HepG2 (cell line): ENCODE results near the gene CARS1.

Source experiments
- EP300 ChIP-seq, 3 experiments: sonication (generic) in 1 of 3; formaldehyde crosslinking in 1 of 3; IDR thresholded peaks; 2 replicates each; pipeline versions ENCODE4 v1.5.1 to v1.6.1; 2011 to 2020; ENCODE audit warnings: low read depth in 2 of 3, low read length in 2 of 3, borderline replicate concordance in 1 of 3, improper control_type of control experiment in 1 of 3, mild to moderate bottlenecking in 1 of 3, missing genetic modification reagents in 1 of 3, moderate library complexity in 1 of 3
- HNRNPH1 ChIP-seq: fragments of 200-400 bp; formaldehyde crosslinking; optimal IDR thresholded peaks from 2 replicates; pipeline ENCODE3; 2017; ENCODE audit warnings: mild to moderate bottlenecking, low read depth, low read length
- TEAD2 ChIP-seq: sonication (generic); formaldehyde crosslinking; IDR thresholded peaks from 2 replicates; pipeline ENCODE4 v1.9.0; 2021; ENCODE audit warnings: missing genetic modification reagents
- ZNF17 ChIP-seq: sonication (generic); formaldehyde crosslinking; IDR thresholded peaks from 2 replicates; pipeline ENCODE4 v1.5.0; 2020; ENCODE audit warnings: mild to moderate bottlenecking, missing genetic modification reagents
- ZNF549 ChIP-seq: sonication (generic); formaldehyde crosslinking; IDR thresholded peaks from 2 replicates; pipeline ENCODE4 v1.5.0; 2020; ENCODE audit warnings: missing genetic modification reagents
- ZNF564 ChIP-seq: sonication (generic); formaldehyde crosslinking; IDR thresholded peaks from 2 replicates; pipeline ENCODE4 v1.8.1; 2023; ENCODE audit warnings: mild to moderate bottlenecking, missing genetic modification reagents
- TF ChIP-seq, protein P1 (sequence below), 2 experiments: fragments of 450-650 bp in 1 of 2; sonication (generic) in 1 of 2; formaldehyde crosslinking; IDR thresholded peaks; 2 replicates each; pipeline versions ENCODE4 v1.5.0 to v1.8.0; 2020 to 2022; ENCODE audit warnings: mild to moderate bottlenecking in 1 of 2, missing genetic modification reagents in 1 of 2

DNA sequence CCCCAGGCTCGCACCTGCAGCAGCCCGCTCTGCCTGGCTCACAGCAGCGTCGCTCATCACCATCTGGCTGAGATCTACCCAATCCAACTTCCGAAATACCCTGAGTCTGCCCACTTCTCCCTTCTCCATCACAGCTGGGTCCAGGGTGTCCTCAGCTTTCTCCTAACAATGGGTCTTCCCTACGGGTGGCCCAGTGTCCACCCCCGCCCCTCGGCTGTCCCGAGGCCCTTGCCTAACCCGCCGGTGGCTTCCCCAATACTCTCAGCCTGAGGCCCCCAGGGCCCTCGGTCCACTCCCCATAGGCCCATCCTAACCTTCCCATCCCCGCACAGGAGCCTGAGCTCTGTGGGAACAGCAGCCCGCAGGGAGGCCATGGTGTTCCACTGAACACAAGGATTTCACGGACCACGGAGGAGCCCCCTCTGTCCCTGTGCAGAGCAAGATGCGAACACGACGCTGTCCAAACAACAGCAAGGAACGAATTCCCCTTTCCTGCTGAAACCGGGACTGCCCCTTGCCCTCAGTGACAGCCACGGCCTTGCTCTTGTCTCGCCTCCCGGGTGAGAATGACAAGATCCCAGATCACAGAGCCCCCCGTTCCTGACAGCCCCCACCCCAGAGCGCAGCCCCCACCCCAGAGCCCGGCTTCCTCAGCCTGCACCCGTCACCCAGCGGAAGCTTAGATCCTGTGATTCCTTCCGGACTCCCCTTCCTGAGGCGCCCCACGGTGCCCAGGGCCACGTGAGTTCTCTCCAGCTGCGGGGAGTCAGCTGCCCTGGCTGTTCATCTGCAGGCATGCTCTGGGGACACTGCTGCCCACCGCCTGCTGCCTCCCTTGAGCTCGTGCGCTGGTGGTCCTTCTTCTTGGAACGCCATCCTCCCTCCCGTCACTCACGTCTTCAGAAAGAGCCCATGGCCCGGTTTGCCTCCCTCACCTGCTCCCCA is 48.8 kb upstream of the CARS1 start:
- no peak for TF ChIP-seq TEAD2 (CRISPR knock-in tag)
- TF ChIP-seq EP300 (IDR thresholded peaks at IDR 0.05; ENCODE audit: low read depth in 2 of 2, low read length in 2 of 2) = no peak
- no peak for TF ChIP-seq EP300 (CRISPR knock-in tag; IDR thresholded peaks at IDR 0.05; ENCODE audit: borderline replicate concordance)
- TF ChIP-seq ZNF564 (CRISPR knock-in tag) = no peak
- TF ChIP-seq ZNF17 (CRISPR knock-in tag) = no peak
- TF ChIP-seq HNRNPH1 = no peak
- TF ChIP-seq ZNF549 (CRISPR knock-in tag) = no peak
- TF ChIP-seq, protein P1, sequence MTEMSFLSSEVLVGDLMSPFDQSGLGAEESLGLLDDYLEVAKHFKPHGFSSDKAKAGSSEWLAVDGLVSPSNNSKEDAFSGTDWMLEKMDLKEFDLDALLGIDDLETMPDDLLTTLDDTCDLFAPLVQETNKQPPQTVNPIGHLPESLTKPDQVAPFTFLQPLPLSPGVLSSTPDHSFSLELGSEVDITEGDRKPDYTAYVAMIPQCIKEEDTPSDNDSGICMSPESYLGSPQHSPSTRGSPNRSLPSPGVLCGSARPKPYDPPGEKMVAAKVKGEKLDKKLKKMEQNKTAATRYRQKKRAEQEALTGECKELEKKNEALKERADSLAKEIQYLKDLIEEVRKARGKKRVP (CRISPR knock-in tag; IDR thresholded peaks at IDR 0.05) = no peak
